NCI-H146 treated with DMSO at 0.1 percent for 48 hours (cell line): ENCODE results near the gene DAAM1.
A peak's percentile ranks its signal among the peaks of the same experiment; 100 is the strongest.

Experiments
- DNase-seq: peaks from one replicate; lab custom pipeline; 2025; ENCODE audit not compliant: unreplicated experiment; lab: John Stamatoyannopoulos, UW

Gene DAAM1

DNA sequence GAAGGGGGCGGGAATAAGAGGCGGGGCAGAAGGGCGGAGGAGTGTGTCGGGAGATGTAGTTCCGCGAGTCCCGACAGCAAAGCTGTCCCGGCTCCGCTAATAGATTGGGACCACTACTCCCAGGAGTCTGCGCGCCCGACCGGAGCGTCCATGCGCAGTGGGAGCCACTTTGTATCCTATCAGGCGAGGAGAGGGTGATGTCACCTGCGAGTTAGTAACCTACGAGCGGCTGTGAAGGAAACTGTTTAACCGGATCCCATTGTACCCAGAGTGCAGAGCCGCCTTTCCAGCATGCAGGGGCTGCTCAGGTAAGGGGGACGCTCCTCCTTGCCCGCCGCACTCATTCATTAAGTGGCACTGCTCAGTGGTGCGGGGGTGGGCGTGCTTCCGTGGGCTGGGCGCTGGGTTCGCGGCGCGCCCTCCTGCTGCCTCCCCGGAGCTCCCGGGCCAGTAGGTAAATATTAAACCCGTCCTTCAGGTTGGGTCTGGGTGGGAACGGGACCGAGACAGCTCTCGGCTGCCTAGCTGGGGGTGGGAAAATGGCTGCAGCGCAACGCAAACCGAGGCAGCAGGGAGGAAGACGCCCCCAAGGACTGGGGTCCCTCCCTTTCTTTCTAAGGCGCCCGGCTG lies at the start of gene DAAM1:
DAAM1 (plus strand) TSS at position 207 of the 630 bp plus-strand sequence. CDS start 74,811 bp downstream, outside the sequence.
- peak; percentile 90 for DNase-seq

GRCh38 chr14:59139324-59139723 lies 49.1 kb upstream of the DAAM1 start:
- DNase-seq, result no peak

DNA sequence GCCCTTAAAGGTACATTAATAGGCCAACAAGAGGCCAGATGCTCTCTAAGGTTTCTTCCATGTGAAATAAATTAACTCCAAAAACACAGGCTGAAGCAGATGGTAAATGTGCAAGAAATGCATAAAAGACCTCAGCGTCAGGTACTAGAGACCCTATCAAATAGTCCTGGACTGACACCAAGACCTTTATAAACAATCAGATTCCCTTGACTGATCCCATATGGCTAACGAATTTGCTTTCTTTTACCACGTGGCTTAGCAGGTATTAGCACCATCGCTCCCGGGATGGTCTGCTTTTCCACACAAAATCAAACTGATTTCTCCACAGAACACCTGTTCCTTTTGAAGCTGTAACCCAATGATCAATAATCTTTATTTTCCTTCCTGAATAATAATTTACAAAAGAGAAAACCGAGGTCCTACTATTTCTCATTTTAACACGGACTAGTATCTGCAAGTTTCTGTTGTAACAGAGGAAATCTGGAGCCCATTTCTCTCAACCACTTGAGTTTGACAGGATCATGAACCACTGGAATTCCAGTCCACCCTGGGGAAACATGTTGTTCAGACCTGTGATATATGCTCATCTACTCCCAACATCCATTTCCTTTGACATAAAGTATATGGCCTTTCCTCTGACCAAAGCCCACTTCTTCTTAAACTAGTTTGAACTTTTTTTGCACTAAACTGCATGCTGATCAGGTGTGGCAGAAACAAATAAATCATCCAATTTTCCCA lies 48.2 kb upstream of the DAAM1 start:
- no peak for DNase-seq

GRCh38 chr14:59146484-59146883 lies 42.0 kb upstream of the DAAM1 start:
- DNase-seq, result no peak

GRCh38 chr14:59147007-59147406 lies 41.5 kb upstream of the DAAM1 start:
- no peak for DNase-seq

- DNase-seq, result no peak
Measured at GRCh38 chr14:59148334-59148900, 40.0 kb upstream of the DAAM1 start.

GRCh38 chr14:59150990-59151389 lies 37.5 kb upstream of the DAAM1 start:
- DNase-seq, result no peak

- DNase-seq, result no peak
Measured at GRCh38 chr14:59154373-59154772, 34.1 kb upstream of the DAAM1 start.

DNA sequence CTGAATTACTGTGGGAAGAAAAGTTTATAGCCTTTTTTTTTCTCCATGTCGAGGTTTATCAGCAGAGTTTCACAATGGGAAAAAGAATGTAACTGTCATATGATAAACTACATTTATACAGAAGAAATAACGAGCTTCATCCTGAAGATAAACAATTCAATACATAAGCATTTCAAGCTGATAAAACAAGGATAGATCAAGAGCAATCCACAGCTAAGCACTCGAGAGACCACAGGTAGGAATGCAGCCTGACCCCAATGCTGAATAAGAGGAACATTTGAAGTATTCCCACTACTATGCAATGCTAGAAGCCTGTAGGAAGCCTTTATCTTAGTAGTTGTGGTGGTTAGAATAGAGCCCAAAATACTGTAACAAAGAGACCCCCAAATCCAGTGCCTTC lies 32.6 kb upstream of the DAAM1 start:
- no peak for DNase-seq

- DNase-seq, result no peak
Measured at GRCh38 chr14:59159169-59159568, 29.3 kb upstream of the DAAM1 start.

GRCh38 chr14:59160506-59160905 lies 28.0 kb upstream of the DAAM1 start:
- no peak for DNase-seq

DNA sequence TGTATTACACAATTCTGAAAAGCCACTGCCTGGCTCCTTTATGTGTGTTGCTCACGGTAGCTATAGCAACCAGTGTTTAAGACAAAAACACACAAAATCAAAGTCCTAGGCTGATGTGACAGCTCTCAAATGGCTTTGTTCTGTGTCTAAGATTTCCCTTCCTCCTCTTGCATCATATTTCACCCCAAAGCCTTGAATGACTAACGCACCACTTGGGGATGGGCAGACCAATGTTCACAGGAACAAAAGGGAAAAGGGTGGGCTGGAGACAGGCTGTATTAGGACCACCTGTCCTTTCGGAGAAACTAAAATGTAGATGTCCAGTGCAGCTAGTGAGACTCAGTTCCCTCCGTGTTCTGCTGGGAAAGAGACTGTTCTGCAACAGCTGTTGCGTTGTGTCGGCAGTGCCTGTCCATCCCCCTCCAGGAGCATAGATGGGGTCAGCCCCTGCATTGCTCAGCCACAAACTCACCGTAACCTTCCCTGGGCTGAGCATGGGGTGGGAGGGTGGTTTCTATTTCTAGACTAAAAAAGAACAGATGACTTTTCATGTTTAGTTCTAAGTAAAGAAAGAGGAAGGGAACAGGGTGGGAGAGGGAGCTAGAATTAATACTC lies 26.8 kb upstream of the DAAM1 start:
- no peak for DNase-seq

- no peak for DNase-seq
Measured at GRCh38 chr14:59166258-59166657, 22.2 kb upstream of the DAAM1 start.

GRCh38 chr14:59175404-59175803 lies 13.1 kb upstream of the DAAM1 start:
- DNase-seq, result no peak

GRCh38 chr14:59176765-59177164 lies 11.7 kb upstream of the DAAM1 start:
- no peak for DNase-seq

GRCh38 chr14:59177262-59177661 lies 11.2 kb upstream of the DAAM1 start:
- DNase-seq, result no peak

- no peak for DNase-seq
Measured at GRCh38 chr14:59181791-59182190, 6.7 kb upstream of the DAAM1 start.

DNA sequence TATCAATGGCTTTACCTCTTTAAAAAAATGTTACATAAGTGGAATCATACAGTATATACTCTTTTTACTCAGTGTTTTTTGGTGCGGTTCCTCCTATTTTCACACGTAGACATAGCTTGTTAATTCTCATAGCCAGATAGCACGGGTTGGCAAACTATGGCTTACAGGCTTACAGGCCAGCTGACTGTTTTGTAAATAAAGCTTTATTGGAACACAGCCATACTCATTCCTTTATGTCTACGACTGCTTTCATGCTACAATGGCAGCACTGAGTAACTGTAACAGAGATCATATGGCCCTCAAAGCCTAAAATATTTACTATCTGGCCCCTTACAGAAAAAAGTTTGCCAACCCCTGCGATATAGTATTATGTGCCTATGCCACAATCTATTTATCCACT lies 5.8 kb upstream of the DAAM1 start:
- no peak for DNase-seq

DNA sequence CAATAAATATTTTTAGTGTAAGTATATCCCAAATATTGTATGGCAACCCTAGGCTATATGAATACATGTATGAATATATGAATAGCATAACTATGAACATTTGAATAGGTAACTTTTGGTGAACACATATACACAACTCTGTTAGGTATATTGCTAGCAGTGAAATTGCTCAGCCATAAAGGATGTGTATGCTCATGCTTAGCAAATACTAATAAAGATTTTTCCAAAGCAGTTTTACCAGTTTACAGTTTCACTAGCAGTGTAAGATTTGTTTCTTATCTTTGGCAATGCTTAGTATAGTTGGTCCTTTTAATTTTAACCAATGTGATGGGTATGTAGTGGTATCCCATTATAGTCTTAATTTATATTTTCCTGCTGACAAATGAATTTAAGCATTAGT lies 5.3 kb upstream of the DAAM1 start:
- DNase-seq, result no peak

GRCh38 chr14:59184396-59184795 lies 4.1 kb upstream of the DAAM1 start:
- no peak for DNase-seq

DNA sequence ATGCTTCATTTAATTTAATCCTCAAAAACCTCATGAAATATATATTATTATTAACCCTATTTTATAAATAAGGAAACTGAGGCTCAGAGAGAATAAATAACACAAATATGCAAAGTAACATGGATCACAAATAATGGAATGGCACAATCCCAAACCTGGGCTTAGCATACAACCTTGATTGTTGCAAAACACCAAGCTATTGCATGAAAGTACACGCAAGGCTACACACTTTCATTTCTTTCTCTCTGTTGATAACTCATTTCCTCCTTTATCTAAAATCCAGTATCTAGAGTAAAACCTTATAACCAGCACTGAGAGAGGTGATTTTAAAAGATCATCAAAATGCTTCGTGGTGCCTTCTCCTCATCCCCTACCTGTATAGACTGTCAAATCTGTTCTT lies 2.8 kb upstream of the DAAM1 start:
- DNase-seq, result no peak

DNA sequence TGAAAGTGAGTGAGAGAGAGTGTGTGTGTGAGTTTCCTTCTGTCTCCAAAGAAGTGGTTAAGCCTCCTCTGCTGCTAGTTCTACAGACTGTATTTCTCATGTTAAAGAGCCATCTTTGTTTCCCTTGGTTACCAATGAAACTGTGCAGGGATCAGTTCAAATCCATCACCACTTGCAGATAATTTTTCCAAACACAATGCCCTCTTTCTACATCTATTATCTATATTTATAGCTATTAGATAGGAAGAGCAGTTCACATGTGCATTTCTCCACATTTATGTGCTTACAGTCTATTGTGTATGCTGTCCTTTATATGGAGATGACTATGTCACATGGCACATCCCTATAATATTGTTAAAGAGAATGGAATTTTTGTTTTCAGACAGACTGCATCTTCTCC lies 2.2 kb upstream of the DAAM1 start:
- no peak for DNase-seq
